ENCODE measurements around the gene TJAP1. TPM values are rescaled to one million over a fixed set of nuclear protein-coding genes. Genes with fewer than 3 reads are reported as not detected.

Gene TJAP1
- polyA plus RNA-seq (ENCODE audit: insufficient read depth in 1 of 5, insufficient read length in 5 of 5, low replicate concordance in 1 of 5): 10 to 100 TPM; 32.6 to 45.4 (median 42.9) TPM
- long read RNA-seq, donor 1, partial matches to known transcripts: 5 of 8 reads
- long read RNA-seq, donor 1, other reads (novel, unspliced or antisense): 0 of 8 reads
- long read RNA-seq, donor 2, partial matches to known transcripts: 0 of 2 reads
- long read RNA-seq, donor 2, other reads (novel, unspliced or antisense): 0 of 2 reads
- long read RNA-seq, donor 3, partial matches to known transcripts: 0 of 2 reads
- long read RNA-seq, donor 3, other reads (novel, unspliced or antisense): 0 of 2 reads
- long read RNA-seq, donor 4, partial matches to known transcripts: 0 of 3 reads
- long read RNA-seq, donor 4, other reads (novel, unspliced or antisense): 0 of 3 reads
- long read RNA-seq, donor 5, partial matches to known transcripts: 0 of 3 reads
- long read RNA-seq, donor 5, other reads (novel, unspliced or antisense): 0 of 3 reads
- long read RNA-seq, donor 6, partial matches to known transcripts: 0 of 4 reads
- long read RNA-seq, donor 6, other reads (novel, unspliced or antisense): 0 of 4 reads
- long read RNA-seq, donor 7, partial matches to known transcripts: 12 of 15 reads
- long read RNA-seq, donor 7, other reads (novel, unspliced or antisense): 0 of 15 reads
- long read RNA-seq, donor 8, partial matches to known transcripts: 0 of 1 reads
- long read RNA-seq, donor 8, other reads (novel, unspliced or antisense): 0 of 1 reads

- peak; percentile 85 to 87 for DNase-seq
These were observed at the start of gene TJAP1 for GRCh38 chr6:43477235-43478007. Gene TJAP1, plus strand, starts transcription at chr6:43477570. Its CDS starts 21,432 bp downstream, at chr6:43499002.

DNA sequence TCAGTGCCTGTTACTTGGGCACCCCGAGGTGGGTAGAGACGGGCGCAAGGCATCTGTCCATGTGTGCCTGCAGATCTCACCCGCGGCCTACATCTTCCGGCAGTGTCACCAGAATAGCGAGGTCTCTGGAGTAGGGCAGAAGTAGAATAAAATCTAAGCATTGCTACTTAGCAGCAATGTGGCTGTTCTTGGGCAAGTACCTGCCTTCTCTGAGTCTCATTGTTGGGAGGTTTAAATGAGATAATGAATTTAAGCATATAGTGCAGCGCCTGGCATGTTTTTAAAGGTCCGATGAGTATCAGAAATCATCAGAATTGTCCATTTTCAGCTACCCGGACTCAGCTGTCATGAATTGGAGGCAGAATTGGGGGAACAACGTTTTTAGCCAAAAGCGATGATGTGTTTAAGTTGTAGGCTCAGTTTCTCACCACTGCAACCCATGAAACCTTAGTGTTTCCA, 49.2 kb upstream of the TJAP1 start:
- no peak for DNase-seq

DNA sequence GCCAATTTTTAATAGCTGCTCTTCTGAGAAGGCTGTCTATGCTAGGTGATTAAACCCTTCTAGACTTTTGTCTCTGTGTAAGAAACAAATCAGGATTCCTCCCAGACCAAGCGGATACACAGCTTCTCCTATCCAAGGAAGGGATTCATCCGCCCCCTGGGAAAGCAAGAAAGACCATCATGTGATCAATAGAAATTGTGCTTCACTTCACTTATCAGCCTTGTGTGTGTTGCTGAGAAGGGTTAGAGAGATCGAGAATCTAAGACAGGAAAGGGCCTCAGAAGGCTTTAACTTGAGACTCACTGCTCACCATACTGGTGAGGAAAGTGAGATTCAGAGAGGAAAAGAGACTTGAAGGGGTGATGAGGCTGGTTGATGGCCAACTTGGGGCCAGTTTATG, 48.5 kb upstream of the TJAP1 start:
- DNase-seq: no peak

DNA sequence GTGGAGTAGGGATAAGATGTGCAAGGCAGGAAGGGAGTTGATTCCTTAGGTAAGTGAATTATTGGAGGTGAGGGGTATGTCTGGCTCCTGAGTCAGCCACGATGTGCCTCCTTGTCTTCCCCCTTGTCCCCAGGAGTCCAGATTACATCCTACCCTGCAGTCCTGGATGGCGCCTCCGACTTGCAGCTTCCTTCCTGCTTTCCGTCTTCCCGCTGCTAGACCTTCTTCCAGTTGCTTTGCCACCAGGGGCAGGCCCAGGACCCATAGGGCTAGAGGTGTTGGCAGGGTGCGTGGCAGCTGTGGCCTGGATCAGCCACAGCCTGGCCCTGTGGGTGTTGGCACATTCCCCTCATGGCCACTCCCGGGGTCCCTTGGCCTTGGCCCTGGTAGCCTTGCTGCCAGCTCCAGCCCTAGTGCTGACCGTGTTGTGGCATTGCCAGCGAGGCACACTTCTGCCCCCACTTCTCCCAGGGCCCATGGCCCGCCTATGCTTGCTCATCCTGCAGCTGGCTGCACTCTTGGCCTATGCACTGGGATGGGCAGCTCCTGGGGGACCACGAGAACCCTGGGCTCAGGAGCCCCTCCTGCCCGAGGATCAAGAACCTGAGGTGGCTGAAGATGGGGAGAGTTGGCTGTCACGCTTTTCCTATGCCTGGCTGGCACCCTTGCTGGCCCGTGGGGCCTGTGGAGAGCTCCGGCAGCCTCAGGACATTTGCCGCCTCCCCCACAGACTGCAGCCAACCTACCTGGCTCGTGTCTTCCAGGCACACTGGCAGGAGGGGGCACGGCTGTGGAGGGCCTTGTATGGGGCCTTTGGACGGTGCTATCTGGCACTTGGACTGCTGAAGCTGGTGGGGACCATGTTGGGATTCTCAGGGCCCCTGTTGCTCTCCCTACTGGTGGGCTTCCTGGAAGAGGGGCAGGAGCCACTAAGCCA, 45.1 kb upstream of the TJAP1 start:
- no peak for DNase-seq

- DNase-seq: no peak
These were observed 44.2 kb upstream of the TJAP1 start for GRCh38 chr6:43433148-43433547.

DNA sequence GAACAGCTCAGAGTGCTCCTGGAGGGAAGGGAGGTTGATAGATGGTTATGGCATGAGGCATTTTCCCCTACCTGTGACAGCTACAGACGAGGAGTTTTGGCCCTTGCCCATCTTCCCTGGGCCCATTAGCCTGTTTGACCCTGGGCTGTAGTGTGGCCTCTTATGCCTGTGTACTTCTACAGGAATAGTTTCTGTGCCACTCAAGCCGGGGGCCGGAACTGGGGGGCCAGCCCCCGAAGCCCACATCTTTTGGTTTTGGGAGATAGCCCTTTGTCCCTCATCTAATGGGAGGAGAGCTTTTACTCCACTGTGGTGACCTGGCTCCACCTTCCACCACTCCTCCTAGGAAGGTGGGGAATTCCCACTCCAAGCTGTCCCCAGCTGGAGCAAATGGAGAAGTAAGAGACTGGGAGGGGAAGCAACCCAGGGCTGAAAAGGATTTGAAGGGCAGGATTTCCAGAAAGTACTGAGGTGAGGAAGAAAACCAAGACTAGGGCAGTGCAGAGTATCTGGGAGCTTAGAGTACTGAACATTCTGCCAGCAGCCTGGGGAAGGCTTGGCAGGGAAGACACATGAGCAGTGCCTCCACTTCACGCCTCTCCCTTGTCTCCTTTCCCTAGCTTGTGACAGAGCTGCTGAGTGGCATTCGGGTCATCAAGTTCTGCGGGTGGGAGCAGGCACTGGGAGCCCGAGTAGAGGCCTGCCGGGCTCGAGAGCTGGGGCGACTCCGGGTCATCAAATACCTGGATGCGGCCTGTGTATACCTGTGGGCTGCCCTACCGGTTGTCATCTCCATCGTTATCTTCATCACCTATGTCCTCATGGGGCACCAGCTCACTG, 43.1 kb upstream of the TJAP1 start:
- no peak for DNase-seq

- no peak for DNase-seq
These were observed 42.4 kb upstream of the TJAP1 start for GRCh38 chr6:43434943-43435342.

DNA sequence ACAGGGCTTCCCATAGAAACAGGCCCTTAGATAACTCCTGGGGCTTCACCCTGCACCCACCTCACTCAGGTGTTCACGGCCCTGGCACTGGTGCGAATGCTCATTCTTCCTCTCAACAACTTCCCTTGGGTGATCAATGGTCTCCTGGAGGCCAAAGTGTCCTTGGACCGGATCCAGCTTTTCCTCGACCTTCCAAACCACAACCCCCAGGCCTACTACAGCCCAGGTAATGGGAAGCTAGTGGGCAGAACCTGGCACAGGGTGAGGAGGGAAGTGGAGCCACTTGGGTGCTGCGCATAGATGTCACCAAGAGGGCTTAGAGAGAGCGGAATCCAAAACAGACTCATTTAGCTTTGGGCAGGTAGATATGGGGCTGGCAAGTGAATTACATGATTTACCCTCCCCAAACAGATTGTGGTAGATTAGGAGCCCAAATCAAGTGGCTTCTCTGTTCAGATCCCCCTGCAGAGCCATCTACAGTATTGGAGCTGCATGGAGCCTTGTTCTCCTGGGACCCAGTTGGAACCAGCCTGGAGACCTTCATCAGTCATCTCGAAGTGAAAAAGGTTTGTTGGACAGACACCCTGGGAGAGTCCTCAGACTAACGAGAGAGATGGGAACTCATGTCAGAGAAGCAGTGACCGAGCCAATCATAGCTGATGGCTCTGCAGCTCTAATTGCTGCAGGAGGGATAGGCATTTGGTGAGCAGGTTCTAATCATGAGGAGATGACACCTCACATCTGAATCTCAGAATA, 41.5 kb upstream of the TJAP1 start:
- DNase-seq: no peak

- peak; percentile 44 to 50 for DNase-seq
These were observed 40.6 kb upstream of the TJAP1 start for GRCh38 chr6:43436577-43437282.

DNA sequence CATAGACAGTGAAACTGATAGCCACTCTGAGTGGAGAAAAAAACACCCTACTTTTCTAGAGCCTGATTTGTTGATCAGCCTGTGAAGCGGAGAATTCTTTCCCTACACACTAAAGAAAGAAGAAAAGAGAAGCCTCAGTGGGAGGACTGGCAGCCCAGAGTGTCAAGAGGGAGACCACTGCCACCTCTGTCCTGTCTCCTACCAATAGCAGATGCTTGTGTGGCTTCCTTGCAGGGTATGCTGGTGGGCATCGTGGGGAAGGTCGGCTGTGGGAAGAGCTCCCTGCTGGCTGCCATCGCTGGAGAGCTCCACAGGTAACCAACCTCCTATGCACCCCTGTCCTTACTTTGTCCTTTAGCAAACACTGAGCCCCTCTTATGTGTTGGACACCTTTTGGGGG, 39.7 kb upstream of the TJAP1 start:
- DNase-seq: no peak

GRCh38 chr6:43442935-43443334, 34.4 kb upstream of the TJAP1 start:
- DNase-seq: no peak

GRCh38 chr6:43444036-43444435, 33.3 kb upstream of the TJAP1 start:
- no peak for DNase-seq

DNA sequence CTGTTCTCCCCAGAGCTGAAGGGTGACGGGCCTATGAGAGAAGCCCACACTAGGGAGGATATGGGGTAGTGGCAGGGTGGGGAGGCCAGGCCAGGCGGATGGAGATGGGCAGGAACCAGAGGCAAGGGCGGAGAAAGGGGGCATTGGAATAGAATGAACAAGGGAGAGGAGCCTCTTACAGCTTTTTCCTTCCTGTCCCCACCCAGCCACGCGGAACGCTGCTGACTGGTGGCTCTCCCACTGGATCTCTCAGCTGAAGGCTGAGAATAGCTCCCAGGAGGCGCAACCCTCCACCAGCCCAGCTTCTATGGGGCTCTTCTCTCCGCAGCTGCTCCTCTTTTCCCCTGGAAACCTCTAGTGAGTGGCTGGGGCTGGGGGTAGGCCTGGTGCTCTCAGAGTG, 32.8 kb upstream of the TJAP1 start:
- no peak for DNase-seq

GRCh38 chr6:43445576-43445975, 31.8 kb upstream of the TJAP1 start:
- no peak for DNase-seq

- no peak for DNase-seq
These were observed 29.8 kb upstream of the TJAP1 start for GRCh38 chr6:43447604-43448003.

DNA sequence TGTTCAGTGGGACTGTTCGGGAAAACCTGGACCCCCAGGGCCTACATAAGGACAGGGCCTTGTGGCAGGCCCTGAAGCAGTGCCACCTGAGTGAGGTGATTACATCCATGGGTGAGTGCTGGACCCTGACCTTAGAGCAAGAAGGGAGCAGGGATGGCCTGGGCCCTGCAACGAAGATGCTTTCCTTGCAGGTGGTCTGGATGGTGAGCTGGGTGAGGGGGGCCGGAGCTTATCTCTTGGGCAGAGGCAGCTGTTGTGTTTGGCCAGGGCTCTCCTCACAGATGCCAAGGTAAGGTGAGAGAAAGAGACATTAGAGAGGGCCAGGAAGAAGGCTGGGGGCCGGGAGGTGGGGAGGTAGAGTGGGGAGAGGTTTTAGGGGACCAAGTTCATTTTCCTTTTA, 28.5 kb upstream of the TJAP1 start:
- no peak for DNase-seq

GRCh38 chr6:43450699-43451131, 26.7 kb upstream of the TJAP1 start:
- DNase-seq: no peak

DNA sequence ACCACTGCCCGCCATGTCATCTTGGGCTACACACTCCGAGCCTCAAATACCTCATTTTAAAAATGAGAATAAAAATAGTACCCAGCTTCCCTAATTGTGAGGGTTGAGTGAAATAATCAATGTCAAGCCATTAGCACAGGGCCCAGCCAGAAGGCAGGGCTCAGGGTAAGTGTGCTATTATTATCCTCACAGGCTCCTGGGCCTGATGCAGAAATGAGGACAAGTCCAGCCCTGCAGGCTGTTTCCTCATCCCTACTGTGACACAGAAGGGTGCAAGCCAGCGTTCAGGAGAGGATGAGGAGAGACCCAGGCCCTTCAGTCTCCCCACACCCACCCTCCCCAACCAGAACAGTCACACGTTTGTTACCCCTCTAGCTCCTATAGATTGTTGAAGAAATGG, 26.0 kb upstream of the TJAP1 start:
- no peak for DNase-seq

DNA sequence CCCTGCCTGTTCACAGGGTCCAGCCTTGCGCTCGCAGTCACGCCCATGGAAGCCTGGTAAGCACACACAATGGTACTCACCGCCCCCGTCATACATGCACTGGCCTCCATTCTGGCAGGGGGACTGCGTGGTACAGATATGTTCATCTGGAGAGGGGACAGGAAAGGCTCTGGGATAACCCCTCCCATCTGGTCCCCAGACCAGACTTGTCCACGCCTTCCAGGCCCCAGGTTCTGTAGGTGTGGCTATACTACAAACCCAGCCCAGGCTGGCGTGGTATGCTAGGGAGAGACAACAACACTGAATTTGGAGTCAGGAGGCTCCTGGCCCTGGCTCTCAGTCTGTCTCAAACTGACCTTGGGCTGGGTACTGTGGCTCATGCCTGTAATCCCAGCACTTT, 25.4 kb upstream of the TJAP1 start:
- no peak for DNase-seq

Data from right lung (tissue), 10 donors.